Measurements from ENCODE around the gene FAM83F. TPM values are rescaled to one million over a fixed set of nuclear protein-coding genes. Genes with fewer than 3 reads are reported as not detected.
"Not testable (repeated sequence)": the region's sequence is repeated elsewhere in the genome, so short reads cannot be mapped to it uniquely, and the experiment has no call there.

The FAM83F gene
- total RNA-seq, 1 donor from 2014 or later = 1.1 TPM

DNA sequence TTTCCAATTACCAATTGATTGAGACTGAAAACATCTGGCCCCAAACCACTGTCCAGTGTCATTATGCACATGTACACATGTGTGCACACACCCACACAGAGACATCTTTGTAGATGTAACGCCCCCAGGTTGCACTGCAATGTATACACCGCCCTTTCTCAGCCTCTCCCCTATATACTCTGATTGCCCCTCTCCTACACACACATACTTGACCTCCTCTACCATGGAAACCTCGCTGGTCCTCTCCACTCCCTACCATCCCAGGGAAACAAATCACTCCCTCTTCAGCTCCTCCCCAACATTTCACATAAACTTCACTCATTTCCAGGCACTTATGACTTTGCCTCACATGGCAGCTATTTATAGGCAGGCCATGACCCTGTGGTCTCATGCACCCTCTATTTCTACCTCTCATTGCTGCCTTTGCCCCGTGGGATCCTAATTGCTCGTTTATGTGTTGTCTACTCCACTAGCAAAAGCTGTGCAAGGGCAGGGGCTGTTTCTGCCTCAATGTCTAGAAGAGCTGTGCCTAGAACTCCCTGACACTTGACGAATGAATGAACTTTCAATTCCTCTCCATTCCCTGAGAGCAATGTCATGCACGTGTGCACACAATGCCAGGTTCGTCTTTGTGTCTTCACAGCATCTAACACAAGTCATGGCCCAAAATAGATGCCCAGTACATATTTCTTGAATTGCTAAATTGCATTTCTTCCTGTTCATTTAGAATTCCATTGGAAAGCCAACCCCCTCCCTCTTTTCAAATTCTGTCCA lies 44.6 kb upstream of the FAM83F start:
- Mint-ChIP-seq H3K36me3 (ENCODE audit: unreplicated experiment) (peaks cover 5% of the 10 kb centered on the region), H3K4me1 (ENCODE audit: low read depth, unreplicated experiment) (peaks cover 3% of the 10 kb centered on the region), H3K9me3 (ENCODE audit: unreplicated experiment) (peaks cover 1% of the 10 kb centered on the region), H3K27me3 (ENCODE audit: unreplicated experiment) (peaks cover 1% of the 10 kb centered on the region), H3K27ac (ENCODE audit: unreplicated experiment) (no peak overlapping the region), H3K4me3 (ENCODE audit: unreplicated experiment) (no peak overlapping the region)
- TF ChIP-seq CTCF (IDR thresholded peaks at IDR 0.05; ENCODE audit: partially characterized antibody, unreplicated experiment) = no peak
- no peak for DNase-seq

DNA sequence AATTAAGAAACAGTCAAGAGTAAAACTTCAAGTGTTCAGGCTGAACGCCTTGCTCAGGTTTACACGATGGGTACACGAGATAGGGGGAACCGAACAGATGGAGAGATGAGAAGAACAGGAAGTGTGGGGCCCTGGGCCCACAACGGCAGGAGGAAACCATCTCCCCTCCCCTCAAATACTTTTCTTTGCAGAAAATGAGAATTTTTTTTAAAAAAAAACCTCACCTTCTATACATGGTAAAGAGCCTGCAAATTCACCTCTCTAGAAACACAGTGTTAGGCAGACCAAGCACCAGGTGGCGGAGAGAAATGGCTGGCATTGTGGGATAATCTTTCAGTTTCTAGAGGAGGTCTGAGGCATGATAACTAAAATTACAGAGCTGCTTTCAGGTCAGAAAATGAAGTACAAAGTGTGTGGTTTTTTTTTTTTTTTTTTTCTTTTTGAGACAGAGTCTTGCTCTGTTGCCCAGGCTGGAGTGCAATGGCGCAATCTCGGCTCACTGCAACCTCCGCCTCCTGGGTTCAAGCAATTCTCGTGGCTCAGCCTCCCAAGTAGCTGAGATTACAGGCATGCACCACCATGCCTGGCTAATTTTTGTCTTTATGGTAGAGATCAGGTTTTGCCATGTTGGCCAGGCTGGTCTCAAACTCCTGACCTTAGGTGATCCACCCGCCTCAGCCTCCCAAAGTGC lies 43.0 kb upstream of the FAM83F start:
- H3K36me3 Mint-ChIP-seq (ENCODE audit: unreplicated experiment); H3K27me3 Mint-ChIP-seq (ENCODE audit: unreplicated experiment); H3K4me1 Mint-ChIP-seq (ENCODE audit: low read depth, unreplicated experiment); H3K9me3 Mint-ChIP-seq (ENCODE audit: unreplicated experiment); DNase-seq; H3K4me3 Mint-ChIP-seq (ENCODE audit: unreplicated experiment); H3K27ac Mint-ChIP-seq (ENCODE audit: unreplicated experiment): not testable (repeated sequence)

DNA sequence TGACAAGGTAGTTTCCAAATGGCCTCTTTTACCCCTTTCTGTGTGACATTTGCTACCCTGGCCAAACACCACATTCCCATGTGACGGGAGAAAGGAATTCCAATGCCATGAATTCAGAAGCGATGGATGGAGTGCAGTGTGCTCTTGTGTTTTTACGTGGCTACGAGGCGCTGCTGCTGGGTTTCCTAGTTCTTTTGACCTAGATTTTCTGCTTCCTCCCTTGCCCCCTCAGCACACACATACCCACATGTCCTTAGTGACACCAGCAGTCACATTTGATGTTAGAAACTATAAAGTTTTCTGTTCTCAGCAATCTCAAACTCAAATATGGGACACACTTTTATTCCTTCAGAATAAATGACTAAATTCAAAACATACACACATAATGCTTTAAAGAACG lies 42.4 kb upstream of the FAM83F start:
- Mint-ChIP-seq H3K4me1 (ENCODE audit: low read depth, unreplicated experiment) (peaks cover 3% of the 10 kb centered on the region), H3K4me3 (ENCODE audit: unreplicated experiment) (no peak overlapping the region), H3K36me3 (ENCODE audit: unreplicated experiment) (peaks cover 5% of the 10 kb centered on the region), H3K9me3 (ENCODE audit: unreplicated experiment) (peaks cover 1% of the 10 kb centered on the region), H3K27ac (ENCODE audit: unreplicated experiment) (no peak overlapping the region), H3K27me3 (ENCODE audit: unreplicated experiment) (peaks cover 3% of the 10 kb centered on the region)
- DNase-seq = no peak
- no peak for TF ChIP-seq CTCF (IDR thresholded peaks at IDR 0.05; ENCODE audit: partially characterized antibody, unreplicated experiment)

- Mint-ChIP-seq H3K4me3 (ENCODE audit: unreplicated experiment) (no peak overlapping the region), H3K4me1 (ENCODE audit: low read depth, unreplicated experiment) (peaks cover 3% of the 10 kb centered on the region), H3K27ac (ENCODE audit: unreplicated experiment) (no peak overlapping the region), H3K9me3 (ENCODE audit: unreplicated experiment) (peaks cover 1% of the 10 kb centered on the region), H3K27me3 (ENCODE audit: unreplicated experiment) (peaks cover 2% of the 10 kb centered on the region), H3K36me3 (ENCODE audit: unreplicated experiment) (peaks cover 5% of the 10 kb centered on the region)
- DNase-seq = no peak
- TF ChIP-seq CTCF (IDR thresholded peaks at IDR 0.05; ENCODE audit: partially characterized antibody, unreplicated experiment) = no peak
Observed at GRCh38 chr22:39953101-39953500, 41.7 kb upstream of the FAM83F start.

DNA sequence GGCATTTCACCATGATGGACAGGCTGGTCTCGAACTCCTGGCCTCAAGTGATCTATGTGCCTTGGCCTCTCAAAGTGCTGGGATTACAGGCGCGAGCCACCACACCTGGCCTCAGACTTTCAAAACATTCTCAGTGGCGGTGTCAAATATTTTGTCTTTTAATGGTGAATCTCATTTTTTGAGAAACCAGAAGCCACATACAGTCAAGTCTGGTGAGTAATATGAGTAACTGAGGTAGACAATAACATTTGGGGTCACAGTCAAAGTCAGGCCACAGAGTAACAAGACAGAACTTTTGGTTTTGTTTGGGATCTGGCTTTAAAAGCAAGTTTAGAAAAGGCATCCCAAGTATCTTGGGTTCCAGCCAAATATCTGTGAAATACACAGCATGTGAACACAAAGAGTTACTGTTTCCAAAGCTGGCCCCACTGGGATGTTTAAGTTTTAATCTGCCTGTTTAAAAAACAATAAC lies 40.1 kb upstream of the FAM83F start:
- DNase-seq = no peak
- Mint-ChIP-seq H3K27ac (ENCODE audit: unreplicated experiment) (no peak overlapping the region), H3K4me1 (ENCODE audit: low read depth, unreplicated experiment) (peaks cover 4% of the 10 kb centered on the region), H3K9me3 (ENCODE audit: unreplicated experiment) (peaks cover 1% of the 10 kb centered on the region), H3K4me3 (ENCODE audit: unreplicated experiment) (no peak overlapping the region), H3K27me3 (ENCODE audit: unreplicated experiment) (peaks cover 2% of the 10 kb centered on the region), H3K36me3 (ENCODE audit: unreplicated experiment) (peaks cover 5% of the 10 kb centered on the region)
- no peak for TF ChIP-seq CTCF (IDR thresholded peaks at IDR 0.05; ENCODE audit: partially characterized antibody, unreplicated experiment)
